K562 (cell line): ENCODE measurements around the gene MDM4. TPM values are rescaled to one million over a fixed set of nuclear protein-coding genes. Genes with fewer than 3 reads are reported as not detected.
A peak's percentile ranks its signal among the peaks of the same experiment; 100 is the strongest.

ENCODE experiments used
- ATAC-seq: fragments of 200-7000 bp; cut with Tn5 transposase; 3 replicates; pipeline ENCODE4 v1.9.1; 2020; ENCODE audit warnings: moderate library complexity
- BruUV-seq: library from RNA; stranded (reverse); fragments of 400-500 nt; replicated peaks from 2 replicates; lab custom pipeline; 2021; lab: Mats Ljungman, UMichigan
- CTCF ChIA-PET: fragments of 300-600 bp; formaldehyde crosslinking; extraction: SDS; loops from one replicate; lab custom pipeline; 2021; ENCODE audit warnings: low intra/inter-chr PET ratio; lab: Yijun Ruan, JAX
- POLR2A ChIA-PET: fragments of 300-600, 350-650 bp; sonication (Branson Sonifier 250); formaldehyde crosslinking; extraction: SDS; loops from one replicate; lab custom pipeline; 2021; ENCODE audit warnings: antibody characterized with exemption, inconsistent platforms; lab: Yijun Ruan, JAX
- DNase-seq, 4 experiments: peaks; one replicate each; pipeline versions ENCODE4 v3.0.0 to v3.0.0-alpha.2; 2011 to 2018; ENCODE audit warnings: low spot score in 3 of 4, mixed read lengths in 3 of 4; ENCODE audit errors: extremely low read depth in 1 of 4
- FAIRE-seq: peaks from 2 replicates; lab custom pipeline; 2011; peaks lifted over from hg19 to GRCh38; lab: Jason Lieb, UNC
- H2AFZ ChIP-seq: 2 replicates; pipeline ENCODE4 v1.6.0; 2011; ENCODE audit warnings: low read depth, low read length, control low read depth, inconsistent platforms
- H3K27ac ChIP-seq: fragments of 200-600 bp; 3 replicates; pipeline ENCODE4 v1.8.0; 2011; ENCODE audit warnings: low read depth, mild to moderate bottlenecking, control low read depth, inconsistent platforms, low read length, moderate library complexity, mixed read lengths; ENCODE audit errors: extremely low read depth
- H3K27me3 ChIP-seq, 2 experiments: fragments of 300-600 bp in 1 of 2; 2 replicates in 1 of 2; 3 replicates in 1 of 2; pipeline versions ENCODE4 v1.6.0 to v1.8.0; 2011; ENCODE audit warnings: inconsistent platforms in 2 of 2, low read length in 2 of 2, mild to moderate bottlenecking in 1 of 2, mixed read lengths in 1 of 2, moderate library complexity in 1 of 2; ENCODE audit not compliant: control insufficient read depth in 2 of 2, insufficient read depth in 2 of 2
- H3K36me3 ChIP-seq: fragments of 300-600 bp; 3 replicates; pipeline ENCODE4 v1.8.0; 2011; ENCODE audit warnings: mild to moderate bottlenecking, low read length, inconsistent platforms; ENCODE audit not compliant: control insufficient read depth, insufficient read depth
- H3K4me1 ChIP-seq, 2 experiments: fragments of 200-600 bp in 1 of 2; replicated peaks in 1 of 2; 2 replicates in 1 of 2; 3 replicates in 1 of 2; pipeline versions ENCODE4 v1.5.1 to v1.8.0; 2011; ENCODE audit warnings: inconsistent platforms in 2 of 2, low read length in 2 of 2, mild to moderate bottlenecking in 1 of 2, mixed read lengths in 1 of 2, moderate library complexity in 1 of 2; ENCODE audit not compliant: control insufficient read depth in 2 of 2, insufficient read depth in 2 of 2
- H3K4me2 ChIP-seq: 2 replicates; pipeline ENCODE4 v1.6.1; 2011; ENCODE audit warnings: low read length, control low read depth, inconsistent platforms, mixed read lengths; ENCODE audit not compliant: insufficient read depth
- H3K4me3 ChIP-seq: fragments of 200-600 bp; sonication (generic), shearing (Covaris generic); 2 replicates; pipeline ENCODE4 v1.5.1; 2016; ENCODE audit warnings: control low read depth, inconsistent platforms
- H3K79me2 ChIP-seq: fragments of 200-600 bp; 3 replicates; pipeline ENCODE4 v1.8.0; 2011; ENCODE audit warnings: low read length, inconsistent platforms; ENCODE audit not compliant: control insufficient read depth, insufficient read depth
- H3K9ac ChIP-seq, 2 experiments: 2 replicates each; pipeline versions ENCODE4 v1.6.0 to v1.6.1; 2011; ENCODE audit warnings: low read depth in 2 of 2, low read length in 2 of 2, control low read depth in 1 of 2, inconsistent platforms in 1 of 2, mild to moderate bottlenecking in 1 of 2, mixed read lengths in 1 of 2; ENCODE audit not compliant: insufficient read depth in 1 of 2
- H3K9me1 ChIP-seq: one replicate; pipeline ENCODE4 v1.6.0; 2011; ENCODE audit warnings: inconsistent platforms, mild to moderate bottlenecking, low read length, moderate library complexity; ENCODE audit not compliant: control insufficient read depth, insufficient read depth
- H3K9me3 ChIP-seq: replicated peaks from 2 replicates; pipeline ENCODE4 v1.5.1; 2011; ENCODE audit warnings: low read depth, low read length, inconsistent platforms; ENCODE audit not compliant: control insufficient read depth, insufficient read depth
- H4K20me1 ChIP-seq: replicated peaks from 2 replicates; pipeline ENCODE4 v1.6.1; 2011; ENCODE audit warnings: low read length, inconsistent platforms, mixed read lengths; ENCODE audit not compliant: control insufficient read depth, insufficient read depth
- C11orf30 ChIP-seq: fragments of 450-650 bp; IDR thresholded peaks from 2 replicates; pipeline ENCODE4 v1.6.1; 2016; ENCODE audit warnings: low read depth, mild to moderate bottlenecking
- COPS2 ChIP-seq: fragments of 450-650 bp; conservative IDR thresholded peaks from 2 replicates; pipeline ENCODE4 v1.6.1; 2016; ENCODE audit warnings: mild to moderate bottlenecking, moderate library complexity
- EGR1 ChIP-seq: fragments of 450-650 bp; conservative IDR thresholded peaks from 2 replicates; pipeline ENCODE4 v1.6.1; 2017; ENCODE audit warnings: mild to moderate bottlenecking
- HDAC6 ChIP-seq: IDR thresholded peaks from 2 replicates; pipeline ENCODE4 v1.6.1; 2012; ENCODE audit warnings: low read depth, mild to moderate bottlenecking, control low read depth, inconsistent platforms, low read length, moderate library complexity
- HNRNPH1 ChIP-seq: fragments of 200-400 bp; formaldehyde crosslinking; optimal IDR thresholded peaks from 2 replicates; pipeline ENCODE3; 2017; ENCODE audit warnings: low read depth, mild to moderate bottlenecking, low read length, moderate library complexity
- MEIS2 ChIP-seq: fragments of 450-650 bp; IDR thresholded peaks from 2 replicates; pipeline ENCODE4 v1.6.1; 2014; ENCODE audit warnings: mild to moderate bottlenecking; ENCODE audit not compliant: partially characterized antibody
- POLR3A ChIP-seq: IDR thresholded peaks from 2 replicates; pipeline ENCODE4 v1.6.1; 2011; ENCODE audit warnings: borderline replicate concordance, mild to moderate bottlenecking, moderate library complexity; ENCODE audit not compliant: insufficient read length, insufficient read depth; ENCODE audit errors: extremely low read depth
- TBL1XR1 ChIP-seq, 2 experiments: IDR thresholded peaks; 2 replicates each; pipeline ENCODE4 v1.6.1; 2012; ENCODE audit warnings: improper control_type of control experiment in 2 of 2, low read length in 2 of 2, mild to moderate bottlenecking in 1 of 2
- WGBS: fragments of 100-300 bp; shearing (Covaris generic); methylation state at CpG from one replicate; pipeline ENCODE4 v1.1.6; 2016; ENCODE audit warnings: low coverage, mixed read lengths; ENCODE audit not compliant: insufficient coverage; ENCODE audit errors: missing lambda C conversion rate; 5-methylcytosine and 5-hydroxymethylcytosine counted together
- in situ Hi-C: fragments of 300-500 bp; cut with MboI; formaldehyde crosslinking; loops from 4 replicates; pipeline ENCODE4 v1.15.0; 2018; ENCODE audit warnings: inconsistent platforms, mixed read lengths
- intact Hi-C: fragments of 100-400 bp; cut with micrococcal nuclease; formaldehyde crosslinking; loops from 2 replicates; pipeline ENCODE4 v1.14.2; 2022
- polyA plus RNA-seq, 8 experiments: library from polyadenylated mRNA; depleted of rRNA in 4 of 8; stranded (reverse) in 5 of 8; unstranded in 3 of 8; fragments of >200 nt; fragmentation: Nextera tagmentation in 2 of 8; fragmentation: Illumina TruSeq in 1 of 8; extraction: Ambion mirVana in 2 of 8; extraction: Trizol in 1 of 8; gene quantifications; 2 replicates each; pipeline versions ENCODE4 v1.2.1 to v1.2.3, GENCODE V29; 2011 to 2014; ENCODE audit warnings: inconsistent platforms in 1 of 8, missing spikeins in 1 of 8
- total RNA-seq, 7 experiments: library from RNA; depleted of rRNA in 6 of 7; stranded (reverse); fragments of >200 nt in 6 of 7; fragmentation: Illumina TruSeq in 2 of 7; extraction: Trizol in 2 of 7; gene quantifications; 2 replicates each; pipeline versions ENCODE4 v1.2.1 to v1.2.3, GENCODE V29; 2011 to 2021; ENCODE audit warnings: low replicate concordance in 1 of 7
- TF ChIP-seq, protein P1 (sequence below): sonication (generic); formaldehyde crosslinking; IDR thresholded peaks from 2 replicates; pipeline ENCODE4 v1.4.0; 2020; ENCODE audit warnings: mild to moderate bottlenecking, missing genetic modification reagents
- TF ChIP-seq, protein P2 (sequence below): sonication (generic); formaldehyde crosslinking; IDR thresholded peaks from 2 replicates; pipeline ENCODE4 v1.8.0; 2022; ENCODE audit warnings: mild to moderate bottlenecking, low read depth, missing genetic modification reagents
- TF ChIP-seq, protein P3 (sequence below): fragments of 250-450 bp; sonication (Bioruptor Pico); IDR thresholded peaks from 2 replicates; pipeline ENCODE4 v1.4.0; 2020; ENCODE audit warnings: mild to moderate bottlenecking
- TF ChIP-seq, protein P4 (sequence below): sonication (generic); formaldehyde crosslinking; IDR thresholded peaks from 2 replicates; pipeline ENCODE4 v1.8.0; 2023; ENCODE audit warnings: mild to moderate bottlenecking, missing genetic modification reagents
- TF ChIP-seq, protein P5 (sequence below): sonication (generic); IDR thresholded peaks from 2 replicates; pipeline ENCODE4 v1.6.1; 2016

Gene MDM4
- total and polyA plus RNA-seq, 9 of the 15 experiments (the other 6 are each of a cell fraction or from before 2014, with no cell fraction given) = 3.3 to 61.7 (median 21.2) TPM

DNA sequence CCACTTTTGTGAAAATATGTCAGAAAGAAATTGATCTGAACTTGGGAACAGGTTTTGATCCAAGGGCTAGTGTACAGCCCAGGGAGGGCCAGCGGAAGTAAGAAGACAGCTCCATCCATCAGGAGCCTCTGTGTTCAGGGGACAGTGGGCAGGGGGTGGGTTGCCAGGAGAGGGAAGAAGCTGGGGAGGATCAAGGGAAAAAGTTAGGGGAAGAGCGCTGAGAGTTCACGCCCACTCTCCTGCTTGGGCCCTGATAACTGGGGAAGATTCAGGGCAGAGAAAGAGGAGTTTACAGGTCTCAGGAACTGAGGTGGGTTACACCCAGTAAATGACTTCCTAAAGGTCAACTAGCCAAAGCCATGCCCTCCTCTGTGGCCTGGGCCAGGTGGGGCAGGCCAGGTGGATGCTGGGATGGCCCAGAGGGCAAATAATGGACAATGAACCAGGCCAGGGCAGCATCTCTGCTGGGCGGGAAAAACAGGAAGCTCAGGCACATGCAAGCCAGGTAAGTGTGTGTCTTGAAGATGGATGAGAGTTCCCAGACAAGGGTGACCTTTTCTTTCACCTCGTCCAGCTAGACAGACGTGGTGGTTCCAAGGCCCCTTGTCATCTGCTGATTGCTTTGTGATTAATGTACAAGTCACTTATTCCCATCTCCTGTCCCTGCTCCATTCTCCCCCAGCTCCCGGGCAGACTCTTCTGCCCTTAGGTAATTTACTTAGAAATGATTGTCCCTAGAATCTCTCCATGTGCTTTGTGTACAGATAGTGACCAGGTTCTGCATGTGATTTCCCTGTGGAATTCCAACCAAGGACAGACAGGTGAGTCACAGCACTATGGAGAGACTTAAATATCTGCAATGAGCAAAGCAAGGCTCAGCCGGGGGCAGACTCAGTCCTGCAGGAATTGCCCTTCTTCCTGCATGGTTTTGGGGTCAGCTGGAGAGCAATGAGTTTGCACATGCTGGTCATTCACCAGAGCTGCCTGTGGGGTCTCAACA, 57.0 kb downstream of the MDM4 start:
- POLR2A ChIA-PET = interaction anchor here (0.5 to 2.4 kb wide), 8 partner anchors 8 to 229 kb away, joined by 3 to 7 read pairs (median 3); no protein-coding TSS in a partner anchor
- in situ Hi-C loops = no loop called here
- H3K9ac ChIP-seq = peak overlapping the region in 1 of 2 experiments; percentile 32; a peak in 1 of 4 replicates
- WGBS = 36% methylated on average over 8 of the region's 8 CpGs
- no peaks in the 10 kb centered on the region for H3K4me1 ChIP-seq
- no peak for ATAC-seq
- no peaks in the 10 kb centered on the region for H3K79me2 ChIP-seq
- no peaks in the 10 kb centered on the region for H3K9me3 ChIP-seq
- no peaks in the 10 kb centered on the region for H3K36me3 ChIP-seq
- no peaks in the 10 kb centered on the region for H4K20me1 ChIP-seq
- H3K4me2 ChIP-seq = no peak overlapping the region
- H2AFZ ChIP-seq = no peak overlapping the region
- CTCF ChIA-PET = no interaction called here
- BruUV-seq = no TSS peak
- intact Hi-C loops = no loop called here
- H3K27me3 ChIP-seq = peaks cover 0 to 8% of the 10 kb centered on the region in 2 experiments; a peak in 1 of 5 replicates
- no peak overlapping the region for H3K4me3 ChIP-seq
- DNase-seq = no peak
- H3K27ac ChIP-seq = no peak overlapping the region
- no peaks in the 10 kb centered on the region for H3K9me1 ChIP-seq
- FAIRE-seq = no peak
- TF ChIP-seq, protein P1, sequence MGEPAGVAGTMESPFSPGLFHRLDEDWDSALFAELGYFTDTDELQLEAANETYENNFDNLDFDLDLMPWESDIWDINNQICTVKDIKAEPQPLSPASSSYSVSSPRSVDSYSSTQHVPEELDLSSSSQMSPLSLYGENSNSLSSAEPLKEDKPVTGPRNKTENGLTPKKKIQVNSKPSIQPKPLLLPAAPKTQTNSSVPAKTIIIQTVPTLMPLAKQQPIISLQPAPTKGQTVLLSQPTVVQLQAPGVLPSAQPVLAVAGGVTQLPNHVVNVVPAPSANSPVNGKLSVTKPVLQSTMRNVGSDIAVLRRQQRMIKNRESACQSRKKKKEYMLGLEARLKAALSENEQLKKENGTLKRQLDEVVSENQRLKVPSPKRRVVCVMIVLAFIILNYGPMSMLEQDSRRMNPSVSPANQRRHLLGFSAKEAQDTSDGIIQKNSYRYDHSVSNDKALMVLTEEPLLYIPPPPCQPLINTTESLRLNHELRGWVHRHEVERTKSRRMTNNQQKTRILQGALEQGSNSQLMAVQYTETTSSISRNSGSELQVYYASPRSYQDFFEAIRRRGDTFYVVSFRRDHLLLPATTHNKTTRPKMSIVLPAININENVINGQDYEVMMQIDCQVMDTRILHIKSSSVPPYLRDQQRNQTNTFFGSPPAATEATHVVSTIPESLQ = no peak
- TF ChIP-seq EGR1 (0 out of 2 replicates have a peak, but pooled peaks have one; percentile 11), MEIS2 (peak; percentile 36), COPS2 (no peak), POLR3A (no peak), TBL1XR1 (IDR thresholded peaks at IDR 0.05; ENCODE audit: low read length in 2 of 2) (no peak), HDAC6 (no peak), C11orf30 (no peak), HNRNPH1 (no peak)
- TF ChIP-seq, protein P2, sequence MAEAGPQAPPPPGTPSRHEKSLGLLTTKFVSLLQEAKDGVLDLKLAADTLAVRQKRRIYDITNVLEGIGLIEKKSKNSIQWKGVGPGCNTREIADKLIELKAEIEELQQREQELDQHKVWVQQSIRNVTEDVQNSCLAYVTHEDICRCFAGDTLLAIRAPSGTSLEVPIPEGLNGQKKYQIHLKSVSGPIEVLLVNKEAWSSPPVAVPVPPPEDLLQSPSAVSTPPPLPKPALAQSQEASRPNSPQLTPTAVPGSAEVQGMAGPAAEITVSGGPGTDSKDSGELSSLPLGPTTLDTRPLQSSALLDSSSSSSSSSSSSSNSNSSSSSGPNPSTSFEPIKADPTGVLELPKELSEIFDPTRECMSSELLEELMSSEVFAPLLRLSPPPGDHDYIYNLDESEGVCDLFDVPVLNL (CRISPR knock-in tag) = no peak
- TF ChIP-seq, protein P3, sequence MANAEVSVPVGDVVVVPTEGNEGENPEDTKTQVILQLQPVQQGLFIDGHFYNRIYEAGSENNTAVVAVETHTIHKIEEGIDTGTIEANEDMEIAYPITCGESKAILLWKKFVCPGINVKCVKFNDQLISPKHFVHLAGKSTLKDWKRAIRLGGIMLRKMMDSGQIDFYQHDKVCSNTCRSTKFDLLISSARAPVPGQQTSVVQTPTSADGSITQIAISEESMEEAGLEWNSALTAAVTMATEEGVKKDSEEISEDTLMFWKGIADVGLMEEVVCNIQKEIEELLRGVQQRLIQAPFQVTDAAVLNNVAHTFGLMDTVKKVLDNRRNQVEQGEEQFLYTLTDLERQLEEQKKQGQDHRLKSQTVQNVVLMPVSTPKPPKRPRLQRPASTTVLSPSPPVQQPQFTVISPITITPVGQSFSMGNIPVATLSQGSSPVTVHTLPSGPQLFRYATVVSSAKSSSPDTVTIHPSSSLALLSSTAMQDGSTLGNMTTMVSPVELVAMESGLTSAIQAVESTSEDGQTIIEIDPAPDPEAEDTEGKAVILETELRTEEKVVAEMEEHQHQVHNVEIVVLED (CRISPR knock-in tag) = no peak
- TF ChIP-seq, protein P4, sequence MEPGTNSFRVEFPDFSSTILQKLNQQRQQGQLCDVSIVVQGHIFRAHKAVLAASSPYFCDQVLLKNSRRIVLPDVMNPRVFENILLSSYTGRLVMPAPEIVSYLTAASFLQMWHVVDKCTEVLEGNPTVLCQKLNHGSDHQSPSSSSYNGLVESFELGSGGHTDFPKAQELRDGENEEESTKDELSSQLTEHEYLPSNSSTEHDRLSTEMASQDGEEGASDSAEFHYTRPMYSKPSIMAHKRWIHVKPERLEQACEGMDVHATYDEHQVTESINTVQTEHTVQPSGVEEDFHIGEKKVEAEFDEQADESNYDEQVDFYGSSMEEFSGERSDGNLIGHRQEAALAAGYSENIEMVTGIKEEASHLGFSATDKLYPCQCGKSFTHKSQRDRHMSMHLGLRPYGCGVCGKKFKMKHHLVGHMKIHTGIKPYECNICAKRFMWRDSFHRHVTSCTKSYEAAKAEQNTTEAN (CRISPR knock-in tag) = no peak
- TF ChIP-seq, protein P5, sequence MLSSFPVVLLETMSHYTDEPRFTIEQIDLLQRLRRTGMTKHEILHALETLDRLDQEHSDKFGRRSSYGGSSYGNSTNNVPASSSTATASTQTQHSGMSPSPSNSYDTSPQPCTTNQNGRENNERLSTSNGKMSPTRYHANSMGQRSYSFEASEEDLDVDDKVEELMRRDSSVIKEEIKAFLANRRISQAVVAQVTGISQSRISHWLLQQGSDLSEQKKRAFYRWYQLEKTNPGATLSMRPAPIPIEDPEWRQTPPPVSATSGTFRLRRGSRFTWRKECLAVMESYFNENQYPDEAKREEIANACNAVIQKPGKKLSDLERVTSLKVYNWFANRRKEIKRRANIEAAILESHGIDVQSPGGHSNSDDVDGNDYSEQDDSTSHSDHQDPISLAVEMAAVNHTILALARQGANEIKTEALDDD = no peak
